WTC11 (cell line): ENCODE data around the gene SLC49A3. TPM values are rescaled to one million over a fixed set of nuclear protein-coding genes. Genes with fewer than 3 reads are reported as not detected.
A peak's percentile ranks its signal among the peaks of the same experiment; 100 is the strongest.
"Not testable (repeated sequence)": the region's sequence is repeated elsewhere in the genome, so short reads cannot be mapped to it uniquely, and the experiment has no call there.

Source experiments
- ATAC-seq: fragments of 200-7000 bp; cut with Tn5 transposase; 2 replicates; pipeline ENCODE4 v1.10.0; 2021; ENCODE audit warnings: mild to moderate bottlenecking, moderate library complexity
- CTCF ChIA-PET: fragments of 300-600 bp; sonication (Branson Sonifier 250); formaldehyde crosslinking; loops from one replicate; lab custom pipeline; 2021; ENCODE audit warnings: antibody characterized with exemption; lab: Charles Lee
- POLR2A ChIA-PET: fragments of 350-600 bp; sonication (Branson Sonifier 250); formaldehyde crosslinking; loops from one replicate; lab custom pipeline; 2021; ENCODE audit warnings: antibody characterized with exemption; lab: Charles Lee
- DNase-seq: peaks from one replicate; pipeline ENCODE4 v3.0.0; 2021; ENCODE audit warnings: low spot score
- H3K27ac Mint-ChIP-seq: 2 replicates; pipeline ENCODE4 v1.8.0; 2021; ENCODE audit warnings: mixed read lengths
- H3K27me3 Mint-ChIP-seq: 2 replicates; pipeline ENCODE4 v1.8.0; 2021; ENCODE audit warnings: low read depth, mild to moderate bottlenecking, moderate library complexity, mixed read lengths
- H3K36me3 Mint-ChIP-seq: 2 replicates; pipeline ENCODE4 v1.8.0; 2021; ENCODE audit warnings: mixed read lengths
- H3K4me1 Mint-ChIP-seq: 2 replicates; pipeline ENCODE4 v1.8.0; 2022; ENCODE audit warnings: mixed read lengths
- H3K4me3 Mint-ChIP-seq: 2 replicates; pipeline ENCODE4 v1.8.0; 2021; ENCODE audit warnings: mild to moderate bottlenecking, moderate library complexity, mixed read lengths
- H3K9me3 Mint-ChIP-seq: 2 replicates; pipeline ENCODE4 v1.8.0; 2021; ENCODE audit warnings: mixed read lengths
- CBFB ChIP-seq: sonication (generic); formaldehyde crosslinking; IDR thresholded peaks from 2 replicates; pipeline ENCODE4 v1.8.1; 2022; ENCODE audit warnings: mild to moderate bottlenecking, low read depth, missing genetic modification reagents
- EMX1 ChIP-seq: fragments of 250-450 bp; sonication (Bioruptor Pico); IDR thresholded peaks from 2 replicates; pipeline ENCODE4 v1.8.0; 2021; ENCODE audit warnings: mild to moderate bottlenecking
- NFYB ChIP-seq: sonication (generic); formaldehyde crosslinking; conservative IDR thresholded peaks from 2 replicates; pipeline ENCODE4 v1.8.0; 2022; ENCODE audit warnings: low read depth, missing genetic modification reagents
- TEAD1 ChIP-seq: sonication (generic); formaldehyde crosslinking; IDR thresholded peaks from 2 replicates; pipeline ENCODE4 v1.8.0; 2022; ENCODE audit warnings: mild to moderate bottlenecking, missing genetic modification reagents
- total RNA-seq: library from RNA; stranded (reverse); gene quantifications from 3 replicates; pipeline ENCODE4 v1.2.3, GENCODE V29; 2021
- TF ChIP-seq, protein P1 (sequence below): fragments of 250-450 bp; sonication (Bioruptor Pico); IDR thresholded peaks from 2 replicates; pipeline ENCODE4 v1.9.0; 2021; ENCODE audit warnings: mild to moderate bottlenecking, borderline replicate concordance
- TF ChIP-seq, protein P2 (sequence below): sonication (generic); formaldehyde crosslinking; IDR thresholded peaks from 2 replicates; pipeline ENCODE4 v1.8.1; 2022; ENCODE audit warnings: mild to moderate bottlenecking, missing genetic modification reagents, moderate library complexity, borderline replicate concordance
- TF ChIP-seq, protein P3 (sequence below): sonication (generic); formaldehyde crosslinking; IDR thresholded peaks from 2 replicates; pipeline ENCODE4 v1.8.1; 2023; ENCODE audit warnings: mild to moderate bottlenecking, moderate library complexity, missing genetic modification reagents
- TF ChIP-seq, protein P4 (sequence below): fragments of 250-450 bp; sonication (Bioruptor Pico); IDR thresholded peaks from 2 replicates; pipeline ENCODE4 v1.9.0; 2021; ENCODE audit warnings: mild to moderate bottlenecking
- TF ChIP-seq, protein P5 (sequence below): fragments of 250-450 bp; sonication (Bioruptor Pico); conservative IDR thresholded peaks from 2 replicates; pipeline ENCODE4 v1.9.0; 2021; ENCODE audit warnings: mild to moderate bottlenecking

Gene SLC49A3
- total RNA-seq, 1 experiment from 2014 or later, result 5.8 TPM

DNA sequence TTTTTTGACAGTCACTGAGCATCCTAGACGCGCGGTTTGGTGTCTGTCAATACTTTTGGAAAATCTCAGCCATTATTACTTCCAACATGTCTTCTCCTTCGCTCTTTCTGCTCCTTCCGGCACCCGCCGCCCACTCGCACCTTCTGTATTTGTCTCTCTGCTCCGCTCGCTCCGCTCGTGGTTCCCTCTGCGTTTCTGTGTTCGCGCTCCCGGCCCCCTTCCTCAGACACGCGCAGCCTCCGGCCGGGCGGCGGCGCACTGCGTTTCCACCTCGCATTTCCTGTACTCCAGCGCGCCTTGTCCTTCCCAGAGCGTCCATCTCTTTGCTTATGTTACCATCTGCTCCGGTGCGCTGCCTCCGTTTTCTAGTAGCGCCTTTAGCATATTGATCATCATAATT lies 42.5 kb downstream of the SLC49A3 start (continued):
- TF ChIP-seq, protein P1, sequence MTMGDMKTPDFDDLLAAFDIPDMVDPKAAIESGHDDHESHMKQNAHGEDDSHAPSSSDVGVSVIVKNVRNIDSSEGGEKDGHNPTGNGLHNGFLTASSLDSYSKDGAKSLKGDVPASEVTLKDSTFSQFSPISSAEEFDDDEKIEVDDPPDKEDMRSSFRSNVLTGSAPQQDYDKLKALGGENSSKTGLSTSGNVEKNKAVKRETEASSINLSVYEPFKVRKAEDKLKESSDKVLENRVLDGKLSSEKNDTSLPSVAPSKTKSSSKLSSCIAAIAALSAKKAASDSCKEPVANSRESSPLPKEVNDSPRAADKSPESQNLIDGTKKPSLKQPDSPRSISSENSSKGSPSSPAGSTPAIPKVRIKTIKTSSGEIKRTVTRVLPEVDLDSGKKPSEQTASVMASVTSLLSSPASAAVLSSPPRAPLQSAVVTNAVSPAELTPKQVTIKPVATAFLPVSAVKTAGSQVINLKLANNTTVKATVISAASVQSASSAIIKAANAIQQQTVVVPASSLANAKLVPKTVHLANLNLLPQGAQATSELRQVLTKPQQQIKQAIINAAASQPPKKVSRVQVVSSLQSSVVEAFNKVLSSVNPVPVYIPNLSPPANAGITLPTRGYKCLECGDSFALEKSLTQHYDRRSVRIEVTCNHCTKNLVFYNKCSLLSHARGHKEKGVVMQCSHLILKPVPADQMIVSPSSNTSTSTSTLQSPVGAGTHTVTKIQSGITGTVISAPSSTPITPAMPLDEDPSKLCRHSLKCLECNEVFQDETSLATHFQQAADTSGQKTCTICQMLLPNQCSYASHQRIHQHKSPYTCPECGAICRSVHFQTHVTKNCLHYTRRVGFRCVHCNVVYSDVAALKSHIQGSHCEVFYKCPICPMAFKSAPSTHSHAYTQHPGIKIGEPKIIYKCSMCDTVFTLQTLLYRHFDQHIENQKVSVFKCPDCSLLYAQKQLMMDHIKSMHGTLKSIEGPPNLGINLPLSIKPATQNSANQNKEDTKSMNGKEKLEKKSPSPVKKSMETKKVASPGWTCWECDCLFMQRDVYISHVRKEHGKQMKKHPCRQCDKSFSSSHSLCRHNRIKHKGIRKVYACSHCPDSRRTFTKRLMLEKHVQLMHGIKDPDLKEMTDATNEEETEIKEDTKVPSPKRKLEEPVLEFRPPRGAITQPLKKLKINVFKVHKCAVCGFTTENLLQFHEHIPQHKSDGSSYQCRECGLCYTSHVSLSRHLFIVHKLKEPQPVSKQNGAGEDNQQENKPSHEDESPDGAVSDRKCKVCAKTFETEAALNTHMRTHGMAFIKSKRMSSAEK (CRISPR knock-in tag), result no peak
- TF ChIP-seq, protein P2, sequence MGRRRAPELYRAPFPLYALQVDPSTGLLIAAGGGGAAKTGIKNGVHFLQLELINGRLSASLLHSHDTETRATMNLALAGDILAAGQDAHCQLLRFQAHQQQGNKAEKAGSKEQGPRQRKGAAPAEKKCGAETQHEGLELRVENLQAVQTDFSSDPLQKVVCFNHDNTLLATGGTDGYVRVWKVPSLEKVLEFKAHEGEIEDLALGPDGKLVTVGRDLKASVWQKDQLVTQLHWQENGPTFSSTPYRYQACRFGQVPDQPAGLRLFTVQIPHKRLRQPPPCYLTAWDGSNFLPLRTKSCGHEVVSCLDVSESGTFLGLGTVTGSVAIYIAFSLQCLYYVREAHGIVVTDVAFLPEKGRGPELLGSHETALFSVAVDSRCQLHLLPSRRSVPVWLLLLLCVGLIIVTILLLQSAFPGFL, result no peak
- TF ChIP-seq, protein P3, sequence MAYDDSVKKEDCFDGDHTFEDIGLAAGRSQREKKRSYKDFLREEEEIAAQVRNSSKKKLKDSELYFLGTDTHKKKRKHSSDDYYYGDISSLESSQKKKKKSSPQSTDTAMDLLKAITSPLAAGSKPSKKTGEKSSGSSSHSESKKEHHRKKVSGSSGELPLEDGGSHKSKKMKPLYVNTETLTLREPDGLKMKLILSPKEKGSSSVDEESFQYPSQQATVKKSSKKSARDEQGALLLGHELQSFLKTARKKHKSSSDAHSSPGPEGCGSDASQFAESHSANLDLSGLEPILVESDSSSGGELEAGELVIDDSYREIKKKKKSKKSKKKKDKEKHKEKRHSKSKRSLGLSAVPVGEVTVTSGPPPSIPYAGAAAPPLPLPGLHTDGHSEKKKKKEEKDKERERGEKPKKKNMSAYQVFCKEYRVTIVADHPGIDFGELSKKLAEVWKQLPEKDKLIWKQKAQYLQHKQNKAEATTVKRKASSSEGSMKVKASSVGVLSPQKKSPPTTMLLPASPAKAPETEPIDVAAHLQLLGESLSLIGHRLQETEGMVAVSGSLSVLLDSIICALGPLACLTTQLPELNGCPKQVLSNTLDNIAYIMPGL (CRISPR knock-in tag), result no peak
- TF ChIP-seq EMX1 (CRISPR knock-in tag), result no peak
- TF ChIP-seq, protein P4, sequence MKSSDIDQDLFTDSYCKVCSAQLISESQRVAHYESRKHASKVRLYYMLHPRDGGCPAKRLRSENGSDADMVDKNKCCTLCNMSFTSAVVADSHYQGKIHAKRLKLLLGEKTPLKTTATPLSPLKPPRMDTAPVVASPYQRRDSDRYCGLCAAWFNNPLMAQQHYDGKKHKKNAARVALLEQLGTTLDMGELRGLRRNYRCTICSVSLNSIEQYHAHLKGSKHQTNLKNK, result no peak
- TF ChIP-seq, protein P5, sequence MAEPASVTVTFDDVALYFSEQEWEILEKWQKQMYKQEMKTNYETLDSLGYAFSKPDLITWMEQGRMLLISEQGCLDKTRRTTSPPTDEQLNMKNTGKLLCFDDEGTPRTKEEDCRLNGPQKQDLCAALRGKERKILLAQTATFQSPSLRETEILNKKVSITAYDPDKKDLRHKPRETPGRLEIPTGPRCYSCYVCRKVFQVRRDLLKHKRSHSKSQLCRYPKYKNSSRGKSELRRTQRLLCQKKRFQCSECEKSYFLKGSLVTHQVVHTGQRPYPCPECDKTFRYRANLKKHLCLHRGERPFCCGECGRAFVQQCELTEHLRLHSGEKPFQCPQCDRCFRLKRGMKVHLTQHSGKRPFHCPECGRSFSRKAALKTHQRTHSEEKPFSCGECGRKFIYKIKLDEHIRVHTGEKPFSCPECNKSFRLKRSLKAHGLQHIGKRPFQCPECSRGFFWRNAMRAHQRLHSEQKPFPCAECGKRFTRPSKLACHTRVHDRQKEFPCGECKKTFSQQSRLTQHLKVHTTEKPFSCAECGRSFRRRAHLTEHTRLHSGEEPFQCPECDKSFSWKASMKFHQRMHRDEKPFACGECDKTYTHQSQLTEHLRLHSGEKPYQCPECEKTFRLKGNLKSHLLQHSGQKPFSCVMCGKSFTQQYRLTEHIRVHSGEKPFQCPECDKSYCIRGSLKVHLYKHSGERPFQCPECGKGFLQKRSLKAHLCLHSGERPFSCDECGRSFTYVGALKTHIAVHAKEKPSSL (CRISPR knock-in tag), result no peak
- TF ChIP-seq, all 79 proteins: peak for 0

DNA sequence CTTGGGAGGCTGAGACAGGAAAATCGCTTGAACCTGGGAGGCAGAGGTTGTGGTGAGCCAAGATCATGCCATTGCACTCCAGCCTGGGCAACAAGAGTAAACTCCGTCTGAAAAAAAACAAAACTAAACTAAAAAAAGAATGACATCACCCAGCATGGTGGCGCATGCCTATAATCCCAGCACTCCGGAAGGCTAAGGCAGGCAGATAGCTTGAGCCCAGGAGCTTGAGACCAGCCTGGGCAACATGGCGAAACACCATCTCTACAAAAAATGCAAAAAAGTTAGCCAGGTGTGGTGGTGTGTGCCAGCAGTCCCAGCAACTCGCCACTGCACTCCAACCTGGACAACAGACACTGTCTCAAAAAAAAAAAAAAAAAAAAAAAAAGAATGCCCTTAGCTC lies 46.6 kb downstream of the SLC49A3 start:
- H3K36me3 Mint-ChIP-seq, H3K27ac Mint-ChIP-seq, H3K4me1 Mint-ChIP-seq, ATAC-seq, POLR2A ChIA-PET, H3K27me3 Mint-ChIP-seq, DNase-seq, H3K4me3 Mint-ChIP-seq: not testable (repeated sequence)
- CTCF ChIA-PET, result interaction anchor here (0.9 to 1.4 kb wide), 2 partner anchors 31 to 41 kb away, joined by 3 read pairs; partner anchors contain the start of gene ATP5ME
- peaks cover 26% of the 10 kb centered on the region for H3K9me3 Mint-ChIP-seq

DNA sequence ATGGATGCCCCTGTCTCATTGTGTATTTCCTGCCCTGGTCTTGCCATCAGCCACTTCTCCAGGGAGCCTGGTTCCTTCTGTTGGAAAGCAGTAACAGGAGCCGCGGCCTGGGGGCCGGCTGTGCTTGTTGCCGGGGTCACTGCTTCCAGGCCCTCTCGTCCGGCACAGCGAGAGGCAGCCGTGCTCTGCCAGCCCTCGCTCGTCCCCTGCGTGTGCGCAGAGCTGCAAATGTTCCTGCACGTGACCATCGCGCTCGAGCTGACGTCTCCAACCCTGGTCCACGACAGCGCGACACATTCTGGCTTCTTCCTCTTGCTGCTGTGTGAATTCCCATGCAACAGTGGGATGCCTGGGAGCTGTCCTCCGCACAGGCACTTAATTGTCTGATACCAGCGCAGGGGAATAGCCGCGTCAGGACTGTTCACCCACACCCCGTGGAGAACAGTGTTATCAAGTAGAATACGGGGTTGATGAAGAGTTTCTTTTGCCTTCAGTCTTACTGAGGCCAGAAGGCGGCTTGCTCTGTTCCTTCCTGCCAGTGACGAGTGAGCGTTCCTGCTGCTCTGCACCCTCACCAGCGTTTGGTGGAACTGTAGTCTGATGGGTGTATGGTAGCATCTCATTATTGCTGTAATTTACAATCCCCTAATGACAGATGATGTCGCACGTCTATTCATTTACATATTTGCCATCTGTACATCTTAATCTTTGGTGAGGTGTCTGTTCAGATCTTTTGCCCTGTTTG lies 51.2 kb downstream of the SLC49A3 start:
- no peaks in the 10 kb centered on the region for H3K4me1 Mint-ChIP-seq
- CTCF ChIA-PET, result no interaction called here
- no peaks in the 10 kb centered on the region; the same call in 1 of the 2 replicates for H3K27me3 Mint-ChIP-seq
- no peaks in the 10 kb centered on the region; the same call in 1 of the 2 replicates for H3K36me3 Mint-ChIP-seq
- no peak overlapping the region for H3K27ac Mint-ChIP-seq
- no peak for ATAC-seq
- H3K9me3 Mint-ChIP-seq, result peaks cover 21% of the 10 kb centered on the region
- peak; percentile 10 for DNase-seq
- POLR2A ChIA-PET, result no interaction called here
- no peak overlapping the region for H3K4me3 Mint-ChIP-seq
- no peak for TF ChIP-seq CBFB
- TF ChIP-seq NFYB (CRISPR knock-in tag), result no peak
- no peak for TF ChIP-seq TEAD1 (CRISPR knock-in tag)
